ENCODE measurements around the gene TTC34.

DNA sequence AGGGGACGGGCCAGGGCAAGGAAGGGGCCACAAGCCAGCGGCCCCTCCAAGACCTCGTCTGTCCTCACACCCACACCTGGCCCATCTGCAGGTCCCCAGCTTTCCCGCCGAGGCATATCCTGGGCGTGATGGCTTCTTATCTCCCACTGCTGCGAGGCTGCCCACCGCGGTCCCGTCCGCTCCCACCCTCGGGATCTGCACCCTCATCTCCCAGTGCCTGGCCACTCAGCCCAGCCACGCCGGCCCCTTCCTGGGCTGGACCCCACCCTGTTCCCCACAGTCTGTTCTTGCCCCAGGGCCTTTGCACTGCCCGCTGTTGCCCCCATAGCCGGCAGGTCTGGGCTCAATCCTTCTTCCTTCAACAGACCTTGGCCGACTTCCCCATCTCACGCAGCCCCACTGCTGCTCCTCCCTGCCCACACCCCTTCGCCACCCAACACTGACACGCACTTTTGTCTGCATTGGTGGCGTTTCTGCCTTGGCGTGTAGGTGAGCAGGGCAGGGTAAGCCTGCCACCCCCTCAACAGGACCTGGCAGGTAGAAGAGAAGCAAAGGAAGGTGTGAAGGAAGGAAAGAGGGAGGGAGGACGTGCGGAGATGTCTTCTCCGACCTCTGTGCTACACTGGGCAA, 4.4 kb upstream of the TTC34 start:
- TF ChIP-seq CTCF (IDR thresholded peaks at IDR 0.05; ENCODE audit: low read depth, low read length) (no peak), EZH2phosphoT487 (IDR thresholded peaks at IDR 0.05; ENCODE audit: low read depth) (no peak)
